SU-DHL-6 (cell line): ENCODE measurements around the gene CYP24A1.

Experiments
- H2AFZ ChIP-seq: fragments of 200-600 bp; sonication (generic); 2 replicates; pipeline ENCODE4 v1.6.1; 2014; ENCODE audit warnings: low read depth, mild to moderate bottlenecking, moderate library complexity, mixed read lengths, antibody characterized with exemption, low read length; ENCODE audit not compliant: severe bottlenecking
- H3F3A ChIP-seq: fragments of 200-600 bp; shearing (Covaris generic); 2 replicates; pipeline ENCODE4 v1.6.0; 2016; ENCODE audit warnings: antibody characterized with exemption, mild to moderate bottlenecking; ENCODE audit not compliant: insufficient read depth
- H3K27ac ChIP-seq: fragments of 200-600 bp; sonication (generic); 2 replicates; pipeline ENCODE4 v1.5.1; 2016; ENCODE audit warnings: low read depth, mild to moderate bottlenecking, low read length, moderate library complexity, mixed read lengths
- H3K27me3 ChIP-seq: fragments of 200-600 bp; sonication (generic), shearing (Covaris generic); 2 replicates; pipeline ENCODE4 v1.6.0; 2014; ENCODE audit warnings: mild to moderate bottlenecking, low read length
- H3K36me3 ChIP-seq: fragments of 200-600 bp; sonication (generic); 2 replicates; pipeline ENCODE4 v1.6.1; 2014; ENCODE audit warnings: mild to moderate bottlenecking, low read length, mixed read lengths
- H3K4me2 ChIP-seq: fragments of 300-600, 200-600 bp; shearing (Covaris generic), sonication (generic); 2 replicates; pipeline ENCODE4 v1.6.0; 2014; ENCODE audit warnings: low read length, low read depth, mild to moderate bottlenecking; ENCODE audit not compliant: poor library complexity, severe bottlenecking
- H3K4me3 ChIP-seq: fragments of 200-600 bp; sonication (generic); 2 replicates; pipeline ENCODE4 v1.5.1; 2014; ENCODE audit warnings: antibody characterized with exemption, low read length, mild to moderate bottlenecking, mixed read lengths; ENCODE audit not compliant: insufficient read depth, poor library complexity, severe bottlenecking
- H3K79me2 ChIP-seq: fragments of 200-600 bp; sonication (generic); 2 replicates; pipeline ENCODE4 v1.6.1; 2014; ENCODE audit warnings: mild to moderate bottlenecking, low read length, moderate library complexity; ENCODE audit not compliant: insufficient read depth
- H3K9ac ChIP-seq: fragments of 200-600 bp; sonication (generic); 2 replicates; pipeline ENCODE4 v1.7.0; 2014; ENCODE audit warnings: mild to moderate bottlenecking, low read length
- H3K9me2 ChIP-seq: fragments of 200-600 bp; sonication (generic); replicated peaks from 2 replicates; pipeline ENCODE4 v1.6.1; 2014; ENCODE audit warnings: low read length; ENCODE audit not compliant: insufficient read depth
- H3K9me3 ChIP-seq: fragments of 200-600 bp; sonication (generic); 2 replicates; pipeline ENCODE4 v1.6.1; 2014; ENCODE audit warnings: low read length, mixed read lengths; ENCODE audit not compliant: insufficient read depth
- H4K20me1 ChIP-seq: fragments of 200-600 bp; sonication (generic); 2 replicates; pipeline ENCODE4 v1.6.1; 2014; ENCODE audit warnings: low read depth, mild to moderate bottlenecking, antibody characterized with exemption, low read length, moderate library complexity, mixed read lengths
- CTCF ChIP-seq: fragments of 200-600 bp; sonication (generic); IDR thresholded peaks from one replicate; pipeline ENCODE4 v1.5.1; 2017; ENCODE audit warnings: antibody characterized with exemption, mild to moderate bottlenecking, low read length, moderate library complexity; ENCODE audit not compliant: insufficient read depth, poor library complexity, severe bottlenecking
- EZH2phosphoT487 ChIP-seq: fragments of 200-600 bp; sonication (generic), shearing (Covaris generic); conservative IDR thresholded peaks from 2 replicates; pipeline ENCODE4 v1.6.1; 2018; ENCODE audit warnings: mild to moderate bottlenecking, antibody characterized with exemption, low read length, moderate library complexity, mixed read lengths

CYP24A1 gene

DNA sequence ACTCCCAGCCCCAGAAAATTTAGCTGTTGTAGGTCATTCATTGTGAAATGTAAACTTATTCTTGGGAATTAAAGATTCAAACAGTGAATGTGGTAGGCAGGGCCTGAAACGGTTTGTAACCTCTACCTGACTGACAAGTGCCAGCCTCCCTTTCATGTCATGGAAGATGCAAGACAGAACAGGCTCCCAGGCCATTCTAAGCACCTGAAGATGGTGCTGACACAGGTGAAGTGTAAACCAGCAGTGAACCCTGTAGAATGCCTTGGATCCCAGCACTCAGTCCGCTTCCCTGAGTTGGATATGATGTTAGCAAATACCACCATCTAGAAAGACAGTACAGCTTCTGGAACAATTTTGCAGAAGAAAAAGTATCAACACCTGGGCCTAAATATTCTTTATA, 19.3 kb downstream of the CYP24A1 start:
- Histone ChIP-seq H4K20me1 (no peaks in the 10 kb centered on the region), H3K9ac (no peak overlapping the region), H3K36me3 (no peaks in the 10 kb centered on the region), H3K4me3 (no peak overlapping the region), H3K27me3 (no peaks in the 10 kb centered on the region), H2AFZ (no peak overlapping the region), H3K27ac (no peak overlapping the region), H3F3A (no peaks in the 10 kb centered on the region), H3K9me2 (no peaks in the 10 kb centered on the region), H3K79me2 (no peaks in the 10 kb centered on the region), H3K4me2 (no peak overlapping the region), H3K9me3 (no peaks in the 10 kb centered on the region)
- TF ChIP-seq CTCF (no peak), EZH2phosphoT487 (no peak)

GRCh38 chr20:54153847-54154246, 19.9 kb downstream of the CYP24A1 start:
- Histone ChIP-seq H3K27ac (no peak overlapping the region), H2AFZ (no peak overlapping the region), H3K4me2 (no peak overlapping the region), H3K4me3 (no peak overlapping the region), H3K9me3 (no peaks in the 10 kb centered on the region), H3K9ac (no peak overlapping the region), H3F3A (no peaks in the 10 kb centered on the region), H3K27me3 (no peaks in the 10 kb centered on the region), H3K79me2 (no peaks in the 10 kb centered on the region), H3K36me3 (no peaks in the 10 kb centered on the region), H3K9me2 (no peaks in the 10 kb centered on the region), H4K20me1 (no peaks in the 10 kb centered on the region)
- TF ChIP-seq EZH2phosphoT487 (no peak), CTCF (no peak)

GRCh38 chr20:54153041-54153327, 20.8 kb downstream of the CYP24A1 start:
- Histone ChIP-seq H3K9me3 (no peaks in the 10 kb centered on the region), H3K79me2 (no peaks in the 10 kb centered on the region), H3K9me2 (no peaks in the 10 kb centered on the region), H3F3A (no peaks in the 10 kb centered on the region), H3K4me3 (no peak overlapping the region), H3K36me3 (no peaks in the 10 kb centered on the region), H3K27ac (no peak overlapping the region), H2AFZ (no peak overlapping the region), H3K4me2 (no peak overlapping the region), H3K27me3 (no peaks in the 10 kb centered on the region), H4K20me1 (no peaks in the 10 kb centered on the region), H3K9ac (no peak overlapping the region)
- TF ChIP-seq CTCF, result no peak
- no peak for TF ChIP-seq EZH2phosphoT487
